ENCODE measurements around the gene SIGLEC9.

Gene SIGLEC9

DNA sequence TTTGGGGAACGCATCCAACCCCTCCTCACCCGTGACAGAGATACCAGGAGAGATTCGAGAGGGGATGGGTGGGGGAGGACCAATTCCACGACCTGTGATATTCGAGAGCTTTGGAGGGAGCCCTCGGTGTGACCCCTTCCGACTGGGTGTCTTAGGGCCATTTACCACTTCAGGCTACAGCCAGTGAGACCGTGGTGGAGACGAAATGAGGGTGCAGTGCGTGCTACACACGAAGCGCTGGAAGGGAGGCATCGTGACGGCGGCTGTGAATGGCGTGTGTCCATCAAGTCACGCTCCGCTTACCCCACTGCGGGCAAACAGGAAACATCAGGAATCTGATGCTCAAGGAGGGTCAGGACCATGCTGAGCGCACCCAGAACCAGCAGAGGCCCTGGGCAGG, 26.9 kb upstream of the SIGLEC9 start:
- DNase-seq = no peak

DNA sequence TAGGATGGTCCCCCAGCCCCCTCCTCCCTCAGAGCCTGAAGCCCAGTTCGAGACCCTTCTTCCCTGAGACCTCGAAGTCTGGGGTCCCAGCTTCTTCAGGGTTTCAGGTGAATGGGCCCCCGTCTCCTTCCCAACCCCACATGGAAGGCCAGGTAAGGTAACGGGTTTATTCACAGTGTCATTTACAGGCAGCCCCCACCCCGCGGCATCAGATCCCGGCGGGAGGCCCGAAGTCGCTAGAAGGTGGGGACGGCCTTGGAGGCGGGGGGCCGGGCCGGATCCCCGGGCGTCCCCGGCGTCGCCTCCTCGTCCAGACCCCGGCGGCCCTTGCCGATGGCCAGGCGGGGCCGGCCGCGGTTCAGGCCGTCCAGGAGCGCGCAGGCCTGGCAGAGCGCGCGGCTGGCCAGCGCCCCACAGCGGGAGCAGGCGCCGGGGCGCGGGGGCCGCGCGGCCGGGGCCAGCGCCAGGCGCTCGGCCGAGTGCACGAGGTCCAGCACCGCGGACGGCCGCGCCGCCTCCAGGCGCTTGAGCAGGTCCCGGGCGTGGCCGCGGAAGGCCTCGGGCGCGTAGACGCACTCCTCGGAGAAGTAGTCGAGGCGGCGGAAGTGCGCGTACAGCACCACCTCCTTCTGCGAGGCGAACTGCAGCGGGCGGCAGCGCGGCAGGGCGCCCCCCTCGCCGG, 26.2 kb upstream of the SIGLEC9 start:
- DNase-seq = no peak

- DNase-seq = no peak
These were observed 25.7 kb upstream of the SIGLEC9 start for GRCh38 chr19:51099047-51099382.

DNA sequence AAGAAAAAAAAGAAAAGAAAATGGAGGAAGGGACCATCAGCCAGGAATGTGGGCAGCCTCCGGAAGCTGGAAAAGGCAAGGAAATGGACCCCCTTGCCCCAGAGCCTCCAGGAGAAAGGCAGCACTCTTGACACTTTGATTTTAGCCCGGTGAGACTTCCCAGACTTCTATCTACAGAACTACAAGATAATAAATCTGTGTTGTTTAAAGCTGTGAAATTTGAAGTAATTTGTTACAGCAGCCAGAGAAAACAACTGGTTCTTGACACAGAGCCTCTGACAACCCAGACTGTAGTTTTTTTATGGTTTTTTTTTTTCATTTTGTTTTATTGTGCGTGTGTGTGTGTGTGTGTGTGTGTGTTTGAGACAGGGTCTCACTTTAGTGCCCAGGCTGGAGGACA, 24.1 kb upstream of the SIGLEC9 start:
- DNase-seq = no peak

- no peak for DNase-seq
These were observed 23.4 kb upstream of the SIGLEC9 start for GRCh38 chr19:51101171-51101865.

- no peak for DNase-seq
These were observed 21.7 kb upstream of the SIGLEC9 start for GRCh38 chr19:51102991-51103390.

GRCh38 chr19:51103926-51104341, 20.8 kb upstream of the SIGLEC9 start:
- no peak for DNase-seq

DNA sequence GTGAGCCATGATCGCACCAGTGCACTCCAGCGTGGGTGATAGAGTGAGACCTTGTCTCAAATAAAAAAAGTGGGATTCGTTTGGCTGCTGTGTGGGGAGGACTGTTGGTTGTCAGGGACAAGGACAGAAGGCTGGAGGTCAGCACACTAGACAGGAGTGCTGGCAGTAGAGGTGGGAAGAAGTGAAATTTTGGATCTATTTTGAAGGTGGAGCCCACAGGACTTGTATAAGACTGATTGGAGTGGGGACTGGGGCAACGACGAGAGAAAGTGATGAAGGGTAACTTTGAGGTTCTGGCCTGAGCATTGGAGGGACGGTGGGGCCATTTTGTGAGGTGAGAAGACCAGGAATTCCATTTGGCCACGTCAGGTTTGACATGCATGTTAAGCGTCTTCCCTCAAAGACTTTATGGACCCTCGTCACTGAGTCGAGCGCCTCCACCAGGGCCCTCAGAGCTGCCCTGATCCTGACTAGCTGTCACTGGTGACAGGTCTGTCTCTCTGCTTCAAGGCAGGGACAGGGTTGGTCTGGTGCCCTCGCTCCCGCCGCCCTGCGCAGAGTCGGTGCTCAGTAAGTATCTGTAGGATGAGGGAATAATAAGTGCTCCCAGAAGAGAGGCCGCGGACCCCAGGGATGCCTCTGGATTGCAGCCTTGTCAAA, 17.2 kb upstream of the SIGLEC9 start:
- no peak for DNase-seq

DNA sequence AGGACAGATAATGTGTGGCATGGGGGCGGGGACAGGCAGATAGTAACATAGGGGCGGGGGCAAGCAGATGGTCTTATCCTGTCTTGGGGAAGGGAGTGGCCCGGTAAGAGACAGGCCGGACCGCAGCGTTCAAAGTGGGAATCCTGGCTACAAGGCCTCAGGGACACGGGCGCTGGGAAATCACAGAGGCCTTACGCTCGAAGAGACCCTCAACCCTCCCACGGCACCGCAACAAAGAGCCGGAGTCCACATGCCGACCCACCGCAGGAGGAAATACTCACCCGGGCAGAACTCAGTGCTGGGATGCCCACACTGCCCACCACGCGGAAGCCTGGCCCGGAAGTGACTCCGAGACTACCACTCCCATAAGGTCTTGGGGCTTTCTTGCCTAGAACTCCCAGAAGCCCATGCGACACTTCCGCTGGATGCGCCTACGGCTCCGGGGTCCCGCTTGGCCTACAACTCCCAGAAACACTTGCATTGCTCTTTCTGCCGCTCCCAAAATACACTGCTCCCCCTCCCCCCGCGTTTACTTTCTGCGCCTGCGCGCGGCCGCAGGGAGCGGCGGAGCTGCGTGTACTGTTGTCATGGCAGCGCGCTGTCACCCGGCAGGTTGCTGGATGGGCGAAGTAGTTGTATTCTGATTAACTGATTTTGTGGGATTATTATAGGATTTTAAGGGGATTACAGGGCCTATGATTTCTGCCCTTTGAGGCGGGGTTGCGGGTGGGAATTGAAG, 16.5 kb upstream of the SIGLEC9 start, which contains the start of gene CTU1:
Gene CTU1 (minus strand): TSS at position 344 of the 739 bp plus-strand sequence. CDS start 3,840 bp downstream, outside the sequence.
- DNase-seq = peak; percentile 98

DNA sequence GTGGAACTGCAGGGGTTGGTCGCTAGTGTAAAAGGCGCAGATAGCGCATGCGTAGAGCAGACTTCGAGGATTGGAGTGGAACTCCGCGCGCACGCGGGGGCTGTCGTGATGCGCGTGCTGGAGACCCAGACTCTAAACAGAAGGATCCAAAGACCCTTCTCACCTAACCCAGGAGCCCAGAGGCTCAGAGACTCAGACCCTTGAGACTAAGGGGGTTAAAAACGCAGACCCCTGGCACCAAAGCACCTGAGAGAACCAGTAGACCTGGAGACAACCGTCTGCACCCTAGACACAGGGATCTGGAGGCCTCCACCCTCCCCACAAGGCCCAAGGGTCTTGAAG, 15.9 kb upstream of the SIGLEC9 start:
- DNase-seq = no peak

DNA sequence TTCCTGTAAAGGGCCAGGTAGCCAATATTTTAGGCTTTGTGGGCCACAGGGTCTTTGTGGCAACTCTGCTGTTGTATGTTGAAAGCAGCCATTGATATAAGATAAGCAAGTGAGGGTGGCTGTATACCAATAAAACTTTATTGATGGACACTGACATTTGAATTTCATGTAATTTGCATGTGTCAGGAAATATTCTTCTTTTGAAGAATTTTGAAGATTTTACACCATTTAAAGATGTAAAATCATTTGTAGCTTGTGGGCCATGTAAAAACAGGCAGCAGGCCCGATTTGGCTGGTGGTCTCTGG, 14.1 kb upstream of the SIGLEC9 start:
- no peak for DNase-seq

DNA sequence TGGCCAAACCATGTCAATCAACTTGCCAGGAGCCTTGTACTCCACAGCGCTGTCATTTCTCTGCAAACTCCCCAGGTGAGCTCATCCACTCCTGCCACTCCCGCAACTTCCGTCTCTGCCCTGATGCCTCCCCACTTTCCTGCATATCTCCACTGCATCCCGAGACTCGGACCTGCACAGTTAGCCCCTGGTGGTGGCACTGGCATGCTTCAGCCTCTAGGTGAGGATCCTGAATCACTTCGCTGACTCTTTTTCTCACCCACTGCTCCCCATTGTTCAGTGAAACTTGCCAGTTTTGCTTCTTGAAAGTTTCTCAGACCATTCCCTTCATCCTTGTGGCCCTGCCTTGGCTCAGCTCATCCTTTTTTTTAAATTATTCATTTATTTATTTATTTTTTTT, 13.1 kb upstream of the SIGLEC9 start:
- DNase-seq = no peak

DNA sequence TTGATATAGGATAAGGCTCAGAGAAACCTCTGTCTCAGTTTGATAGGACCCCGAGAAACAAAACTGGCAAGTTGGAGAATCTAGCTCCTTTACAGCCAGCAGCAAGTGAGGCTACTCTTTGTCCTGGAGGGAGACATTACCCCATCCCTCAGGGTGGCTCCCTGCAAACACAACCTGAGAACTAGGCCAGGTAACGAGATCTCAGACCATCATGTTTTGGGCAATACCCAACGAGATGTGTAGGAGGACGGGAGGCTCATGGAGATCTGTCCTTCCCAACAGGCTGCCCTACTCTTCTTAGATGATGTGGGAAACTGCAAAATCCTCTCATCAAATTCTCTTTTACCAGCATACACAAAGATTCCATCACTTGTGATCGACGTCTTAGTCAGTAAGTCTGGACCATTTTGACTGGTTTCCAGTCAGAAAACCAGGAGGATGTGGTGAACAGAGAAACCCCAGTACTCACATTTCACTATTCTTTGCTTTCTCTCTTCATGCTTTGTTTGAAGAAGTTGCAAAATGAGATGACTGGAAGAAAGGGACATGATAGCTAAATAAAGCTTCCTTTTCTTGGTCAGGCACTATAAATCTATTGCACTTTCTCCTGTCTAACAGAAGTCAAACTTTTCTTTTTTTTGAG, 10.5 kb upstream of the SIGLEC9 start:
- DNase-seq = no peak

DNA sequence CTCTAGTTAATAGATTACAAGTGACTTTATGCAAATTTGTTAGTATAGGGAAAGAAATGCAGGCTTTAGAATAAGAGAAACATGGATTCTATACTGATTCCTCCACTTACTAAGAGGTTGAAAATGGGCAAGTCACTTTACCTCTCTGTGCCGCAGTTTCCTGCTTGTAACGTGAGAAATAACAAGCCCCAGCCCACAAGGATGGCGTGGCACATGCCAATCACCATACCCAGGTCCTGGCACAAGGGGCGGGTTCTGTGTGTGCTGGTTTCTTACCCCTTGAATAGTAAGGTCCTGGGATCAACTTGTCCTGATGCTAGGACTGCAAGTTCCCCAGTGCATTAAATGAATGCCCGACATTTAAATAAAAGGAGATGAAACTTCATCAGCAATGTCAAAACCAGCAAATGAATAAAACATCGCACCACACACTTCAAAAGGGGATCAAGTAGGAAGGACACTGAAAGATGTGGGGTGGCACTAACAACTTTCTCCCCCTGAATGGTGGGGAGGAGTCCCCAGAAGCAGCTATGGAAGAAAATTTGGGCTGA, 7.9 kb upstream of the SIGLEC9 start:
- DNase-seq = no peak

GRCh38 chr19:51119101-51119500, 5.6 kb upstream of the SIGLEC9 start:
- DNase-seq = no peak

GRCh38 chr19:51119611-51120010, 5.1 kb upstream of the SIGLEC9 start:
- no peak for DNase-seq

- no peak for DNase-seq
These were observed 4.5 kb upstream of the SIGLEC9 start for GRCh38 chr19:51120160-51120559.

- DNase-seq = no peak
These were observed 3.4 kb upstream of the SIGLEC9 start for GRCh38 chr19:51121257-51121656.

DNA sequence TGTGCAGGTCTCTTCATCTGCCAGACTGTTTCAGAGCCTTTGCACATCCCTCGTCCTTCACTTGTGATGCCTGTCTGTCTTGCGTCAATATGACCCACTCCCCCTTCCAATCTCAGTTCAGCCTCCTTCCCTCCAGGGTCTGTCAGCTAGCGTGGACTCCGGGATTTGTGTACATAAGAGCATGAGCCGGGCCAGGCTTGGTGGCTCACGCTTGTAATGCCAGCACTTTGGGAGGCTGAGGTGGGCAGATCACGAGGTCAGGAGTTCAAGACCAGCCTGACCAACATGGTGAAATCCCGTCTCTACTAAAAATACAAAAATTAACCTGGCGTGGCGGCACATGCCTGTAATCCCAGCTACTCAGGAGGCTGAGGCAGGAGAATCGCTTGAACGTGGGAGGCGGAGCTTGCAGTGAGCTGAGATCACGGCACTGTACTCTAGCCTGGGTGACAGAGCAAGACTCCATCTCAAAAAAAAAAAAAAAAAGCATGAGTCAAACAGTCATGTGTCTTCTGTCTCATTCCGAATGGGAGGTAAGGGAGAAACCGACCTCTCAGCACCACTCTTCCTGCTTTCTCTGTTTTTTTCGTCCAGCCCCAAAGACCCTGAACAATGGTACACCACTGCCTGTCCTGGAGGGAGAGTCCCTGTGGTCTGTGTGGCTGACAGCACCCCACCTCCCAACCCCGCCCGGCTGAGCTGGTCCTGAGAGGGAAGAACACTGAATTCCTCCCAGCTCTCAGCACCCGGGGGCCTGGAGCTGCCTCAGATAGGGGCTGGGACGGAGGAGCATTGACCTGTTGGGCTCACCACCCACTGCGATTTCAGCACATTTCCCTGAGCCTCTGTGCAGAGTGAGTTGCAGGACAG, 2.4 kb upstream of the SIGLEC9 start:
- no peak for DNase-seq

- no peak for DNase-seq
These were observed 1.3 kb upstream of the SIGLEC9 start for GRCh38 chr19:51123381-51123800.

DNA sequence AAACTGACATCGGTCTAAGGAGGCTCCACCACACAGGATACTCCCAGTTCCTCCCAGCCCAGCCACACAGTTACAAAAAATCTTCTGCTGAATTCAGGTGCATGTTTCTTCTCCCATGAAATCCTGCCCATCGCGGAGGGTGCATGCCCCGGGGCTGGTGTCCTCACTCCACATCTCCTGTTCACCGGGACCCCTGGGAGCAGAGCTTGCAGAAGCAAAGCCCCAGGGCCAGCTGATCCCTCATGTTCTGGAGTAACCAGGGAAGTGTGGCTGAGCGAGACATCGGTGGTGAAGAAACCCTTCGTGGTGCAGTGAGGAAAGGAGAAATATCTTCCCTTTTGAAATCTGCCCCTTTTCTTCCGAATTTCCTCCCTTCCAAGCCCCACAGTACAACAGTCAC, 904 bp upstream of the SIGLEC9 start:
- no peak for DNase-seq

GRCh38 chr19:51124216-51124615, 490 bp upstream of the SIGLEC9 start:
- DNase-seq = no peak

Data from NCI-H774 (cell line).